GM12892 (cell line): ENCODE results near the gene CYTH3.

Experiments used
- POLR2A ChIP-seq: IDR thresholded peaks from 2 replicates; pipeline ENCODE4 v1.6.1; 2011; ENCODE audit warnings: low read depth, low read length, control low read depth
- POLR2AphosphoS5 ChIP-seq: IDR thresholded peaks from 2 replicates; pipeline ENCODE4 v1.6.1; 2011; ENCODE audit warnings: low read depth, low read length, control low read depth

DNA sequence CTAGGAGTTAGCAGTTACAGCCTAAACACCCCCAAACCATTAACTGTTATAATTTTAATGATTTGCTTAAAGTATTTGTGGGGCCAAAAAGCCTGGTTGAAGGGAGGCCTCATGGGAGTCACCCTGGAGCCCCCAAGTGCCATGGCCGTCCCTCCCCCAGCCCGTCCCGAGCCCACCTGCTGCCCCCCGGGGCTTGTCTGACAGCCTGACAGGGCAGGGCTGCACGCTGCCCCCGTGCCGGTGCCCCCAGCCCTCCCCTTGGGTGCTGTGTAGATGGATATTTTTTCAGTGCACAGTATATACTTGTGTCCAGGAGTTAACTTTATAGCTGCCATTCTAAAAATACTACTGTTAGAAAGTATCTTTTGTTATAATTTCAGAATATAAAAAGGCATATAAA is 108.4 kb downstream of the CYTH3 start:
- no peak for TF ChIP-seq POLR2A
- no peak for TF ChIP-seq POLR2AphosphoS5
